ENCODE data around the gene ANKS1B.

ANKS1B gene

DNA sequence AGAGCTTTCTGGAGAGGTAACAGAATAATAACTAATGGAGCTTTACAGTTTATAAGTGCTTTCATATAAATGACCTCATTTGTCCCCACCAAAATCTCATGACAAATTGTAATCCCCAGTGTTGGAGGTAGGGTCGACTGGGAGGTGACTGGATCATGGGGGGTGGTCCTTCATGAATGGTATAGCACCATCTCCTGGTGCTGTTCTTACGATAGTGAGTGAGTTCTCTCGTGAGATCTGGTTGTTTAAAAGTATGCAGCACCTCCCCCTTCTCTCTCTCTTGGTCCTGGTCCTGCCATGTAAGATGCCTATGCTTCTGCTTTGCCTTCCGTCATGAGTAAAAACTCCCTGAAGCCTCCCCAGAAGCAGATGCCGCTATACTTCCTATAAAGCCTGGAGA is 760.5 kb downstream of the ANKS1B start:
- no peak for ATAC-seq

DNA sequence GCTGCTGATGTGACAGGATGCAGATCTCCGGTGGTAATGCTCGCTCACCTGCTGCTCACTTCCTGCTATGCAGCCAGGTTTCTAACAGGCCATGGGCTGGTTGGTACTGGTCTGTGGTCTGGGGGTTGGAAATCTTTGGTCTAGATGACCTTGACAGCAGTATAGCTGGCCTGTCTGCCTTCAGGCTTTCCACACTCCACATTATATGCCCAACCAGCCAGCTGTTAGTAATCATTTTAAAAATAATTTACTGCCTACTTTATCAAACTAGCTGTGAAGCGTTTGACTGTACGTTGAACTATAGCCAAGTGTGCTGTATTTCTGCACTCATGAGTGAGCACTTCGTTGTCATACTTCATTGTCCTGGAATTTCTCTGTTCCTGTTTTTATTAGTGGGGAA is 761.2 kb downstream of the ANKS1B start:
- TF ChIP-seq ARNTL (CRISPR knock-in tag; IDR thresholded peaks at IDR 0.05; ENCODE audit: borderline replicate concordance, low read depth) (no peak), TCF4 (CRISPR knock-in tag; IDR thresholded peaks at IDR 0.05; ENCODE audit: borderline replicate concordance) (no peak), ZNF70 (CRISPR knock-in tag; IDR thresholded peaks at IDR 0.05) (no peak), ISL1 (CRISPR knock-in tag; IDR thresholded peaks at IDR 0.05) (no peak), ESRRG (CRISPR knock-in tag; IDR thresholded peaks at IDR 0.05) (no peak), ZFP30 (CRISPR knock-in tag; IDR thresholded peaks at IDR 0.05) (no peak), CSDC2 (CRISPR knock-in tag; IDR thresholded peaks at IDR 0.05) (no peak), RARB (CRISPR knock-in tag; IDR thresholded peaks at IDR 0.05) (no peak), PPARA (CRISPR knock-in tag; IDR thresholded peaks at IDR 0.05; ENCODE audit: borderline replicate concordance) (no peak)
- TF ChIP-seq, protein P1, sequence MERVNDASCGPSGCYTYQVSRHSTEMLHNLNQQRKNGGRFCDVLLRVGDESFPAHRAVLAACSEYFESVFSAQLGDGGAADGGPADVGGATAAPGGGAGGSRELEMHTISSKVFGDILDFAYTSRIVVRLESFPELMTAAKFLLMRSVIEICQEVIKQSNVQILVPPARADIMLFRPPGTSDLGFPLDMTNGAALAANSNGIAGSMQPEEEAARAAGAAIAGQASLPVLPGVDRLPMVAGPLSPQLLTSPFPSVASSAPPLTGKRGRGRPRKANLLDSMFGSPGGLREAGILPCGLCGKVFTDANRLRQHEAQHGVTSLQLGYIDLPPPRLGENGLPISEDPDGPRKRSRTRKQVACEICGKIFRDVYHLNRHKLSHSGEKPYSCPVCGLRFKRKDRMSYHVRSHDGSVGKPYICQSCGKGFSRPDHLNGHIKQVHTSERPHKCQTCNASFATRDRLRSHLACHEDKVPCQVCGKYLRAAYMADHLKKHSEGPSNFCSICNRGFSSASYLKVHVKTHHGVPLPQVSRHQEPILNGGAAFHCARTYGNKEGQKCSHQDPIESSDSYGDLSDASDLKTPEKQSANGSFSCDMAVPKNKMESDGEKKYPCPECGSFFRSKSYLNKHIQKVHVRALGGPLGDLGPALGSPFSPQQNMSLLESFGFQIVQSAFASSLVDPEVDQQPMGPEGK (CRISPR knock-in tag; IDR thresholded peaks at IDR 0.05; ENCODE audit: borderline replicate concordance), result no peak
- TF ChIP-seq, protein P2, sequence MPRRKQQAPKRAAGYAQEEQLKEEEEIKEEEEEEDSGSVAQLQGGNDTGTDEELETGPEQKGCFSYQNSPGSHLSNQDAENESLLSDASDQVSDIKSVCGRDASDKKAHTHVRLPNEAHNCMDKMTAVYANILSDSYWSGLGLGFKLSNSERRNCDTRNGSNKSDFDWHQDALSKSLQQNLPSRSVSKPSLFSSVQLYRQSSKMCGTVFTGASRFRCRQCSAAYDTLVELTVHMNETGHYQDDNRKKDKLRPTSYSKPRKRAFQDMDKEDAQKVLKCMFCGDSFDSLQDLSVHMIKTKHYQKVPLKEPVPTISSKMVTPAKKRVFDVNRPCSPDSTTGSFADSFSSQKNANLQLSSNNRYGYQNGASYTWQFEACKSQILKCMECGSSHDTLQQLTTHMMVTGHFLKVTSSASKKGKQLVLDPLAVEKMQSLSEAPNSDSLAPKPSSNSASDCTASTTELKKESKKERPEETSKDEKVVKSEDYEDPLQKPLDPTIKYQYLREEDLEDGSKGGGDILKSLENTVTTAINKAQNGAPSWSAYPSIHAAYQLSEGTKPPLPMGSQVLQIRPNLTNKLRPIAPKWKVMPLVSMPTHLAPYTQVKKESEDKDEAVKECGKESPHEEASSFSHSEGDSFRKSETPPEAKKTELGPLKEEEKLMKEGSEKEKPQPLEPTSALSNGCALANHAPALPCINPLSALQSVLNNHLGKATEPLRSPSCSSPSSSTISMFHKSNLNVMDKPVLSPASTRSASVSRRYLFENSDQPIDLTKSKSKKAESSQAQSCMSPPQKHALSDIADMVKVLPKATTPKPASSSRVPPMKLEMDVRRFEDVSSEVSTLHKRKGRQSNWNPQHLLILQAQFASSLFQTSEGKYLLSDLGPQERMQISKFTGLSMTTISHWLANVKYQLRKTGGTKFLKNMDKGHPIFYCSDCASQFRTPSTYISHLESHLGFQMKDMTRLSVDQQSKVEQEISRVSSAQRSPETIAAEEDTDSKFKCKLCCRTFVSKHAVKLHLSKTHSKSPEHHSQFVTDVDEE (CRISPR knock-in tag; IDR thresholded peaks at IDR 0.05), result no peak
- TF ChIP-seq, protein P3, sequence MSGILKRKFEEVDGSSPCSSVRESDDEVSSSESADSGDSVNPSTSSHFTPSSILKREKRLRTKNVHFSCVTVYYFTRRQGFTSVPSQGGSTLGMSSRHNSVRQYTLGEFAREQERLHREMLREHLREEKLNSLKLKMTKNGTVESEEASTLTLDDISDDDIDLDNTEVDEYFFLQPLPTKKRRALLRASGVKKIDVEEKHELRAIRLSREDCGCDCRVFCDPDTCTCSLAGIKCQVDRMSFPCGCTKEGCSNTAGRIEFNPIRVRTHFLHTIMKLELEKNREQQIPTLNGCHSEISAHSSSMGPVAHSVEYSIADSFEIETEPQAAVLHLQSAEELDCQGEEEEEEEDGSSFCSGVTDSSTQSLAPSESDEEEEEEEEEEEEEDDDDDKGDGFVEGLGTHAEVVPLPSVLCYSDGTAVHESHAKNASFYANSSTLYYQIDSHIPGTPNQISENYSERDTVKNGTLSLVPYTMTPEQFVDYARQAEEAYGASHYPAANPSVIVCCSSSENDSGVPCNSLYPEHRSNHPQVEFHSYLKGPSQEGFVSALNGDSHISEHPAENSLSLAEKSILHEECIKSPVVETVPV (CRISPR knock-in tag; IDR thresholded peaks at IDR 0.05), result no peak
- ATAC-seq, result peak; percentile 44; the same call in 2 of the 3 replicates

More for the DNA sequence above, 760.5 kb downstream of the ANKS1B start:
- TF ChIP-seq, protein P4, sequence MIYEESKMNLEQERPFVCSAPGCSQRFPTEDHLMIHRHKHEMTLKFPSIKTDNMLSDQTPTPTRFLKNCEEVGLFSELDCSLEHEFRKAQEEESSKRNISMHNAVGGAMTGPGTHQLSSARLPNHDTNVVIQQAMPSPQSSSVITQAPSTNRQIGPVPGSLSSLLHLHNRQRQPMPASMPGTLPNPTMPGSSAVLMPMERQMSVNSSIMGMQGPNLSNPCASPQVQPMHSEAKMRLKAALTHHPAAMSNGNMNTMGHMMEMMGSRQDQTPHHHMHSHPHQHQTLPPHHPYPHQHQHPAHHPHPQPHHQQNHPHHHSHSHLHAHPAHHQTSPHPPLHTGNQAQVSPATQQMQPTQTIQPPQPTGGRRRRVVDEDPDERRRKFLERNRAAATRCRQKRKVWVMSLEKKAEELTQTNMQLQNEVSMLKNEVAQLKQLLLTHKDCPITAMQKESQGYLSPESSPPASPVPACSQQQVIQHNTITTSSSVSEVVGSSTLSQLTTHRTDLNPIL (CRISPR knock-in tag; IDR thresholded peaks at IDR 0.05; ENCODE audit: low read depth), result no peak
- TF ChIP-seq ISL1 (CRISPR knock-in tag; IDR thresholded peaks at IDR 0.05) (no peak), PPARA (CRISPR knock-in tag; IDR thresholded peaks at IDR 0.05; ENCODE audit: borderline replicate concordance) (no peak), ZC3H10 (CRISPR knock-in tag; IDR thresholded peaks at IDR 0.05) (no peak), ZNF565 (CRISPR knock-in tag; conservative IDR thresholded peaks at IDR 0.05; ENCODE audit: low read depth) (no peak), CSDC2 (CRISPR knock-in tag; IDR thresholded peaks at IDR 0.05) (no peak), ZNF8 (CRISPR knock-in tag; IDR thresholded peaks at IDR 0.05) (no peak), TCF4 (CRISPR knock-in tag; IDR thresholded peaks at IDR 0.05; ENCODE audit: borderline replicate concordance) (no peak)
- TF ChIP-seq, protein P2 (CRISPR knock-in tag; IDR thresholded peaks at IDR 0.05), result no peak

DNA sequence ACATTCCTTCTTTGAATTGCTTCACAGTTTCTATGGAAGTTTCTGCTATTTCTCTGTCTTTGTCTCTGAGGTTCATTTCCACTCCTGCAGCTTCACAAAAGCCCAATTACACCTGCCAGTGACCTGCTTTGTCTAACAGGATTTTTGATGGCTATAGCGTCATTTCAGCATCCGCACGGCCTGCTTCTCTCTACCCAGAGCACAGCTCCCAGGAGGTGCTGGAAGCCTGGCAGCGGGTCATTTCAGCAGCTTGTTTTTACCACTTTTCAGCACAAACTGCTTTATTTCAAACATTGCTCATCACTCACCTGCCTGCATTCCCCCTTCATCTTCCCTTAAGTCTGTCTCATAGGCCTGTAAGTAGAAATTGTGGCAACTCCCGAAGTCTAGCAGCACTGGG is 771.7 kb downstream of the ANKS1B start:
- ATAC-seq, result no peak
- TF ChIP-seq ZNF8 (CRISPR knock-in tag; IDR thresholded peaks at IDR 0.05), result no peak
- no peak for TF ChIP-seq RARB (CRISPR knock-in tag; IDR thresholded peaks at IDR 0.05)
- TF ChIP-seq TOX (CRISPR knock-in tag; IDR thresholded peaks at IDR 0.05; ENCODE audit: borderline replicate concordance), result no peak
- TF ChIP-seq PPARA (CRISPR knock-in tag; IDR thresholded peaks at IDR 0.05; ENCODE audit: borderline replicate concordance), result no peak
- TF ChIP-seq, protein P1 (CRISPR knock-in tag; IDR thresholded peaks at IDR 0.05; ENCODE audit: borderline replicate concordance), result no peak
- TF ChIP-seq, protein P5, sequence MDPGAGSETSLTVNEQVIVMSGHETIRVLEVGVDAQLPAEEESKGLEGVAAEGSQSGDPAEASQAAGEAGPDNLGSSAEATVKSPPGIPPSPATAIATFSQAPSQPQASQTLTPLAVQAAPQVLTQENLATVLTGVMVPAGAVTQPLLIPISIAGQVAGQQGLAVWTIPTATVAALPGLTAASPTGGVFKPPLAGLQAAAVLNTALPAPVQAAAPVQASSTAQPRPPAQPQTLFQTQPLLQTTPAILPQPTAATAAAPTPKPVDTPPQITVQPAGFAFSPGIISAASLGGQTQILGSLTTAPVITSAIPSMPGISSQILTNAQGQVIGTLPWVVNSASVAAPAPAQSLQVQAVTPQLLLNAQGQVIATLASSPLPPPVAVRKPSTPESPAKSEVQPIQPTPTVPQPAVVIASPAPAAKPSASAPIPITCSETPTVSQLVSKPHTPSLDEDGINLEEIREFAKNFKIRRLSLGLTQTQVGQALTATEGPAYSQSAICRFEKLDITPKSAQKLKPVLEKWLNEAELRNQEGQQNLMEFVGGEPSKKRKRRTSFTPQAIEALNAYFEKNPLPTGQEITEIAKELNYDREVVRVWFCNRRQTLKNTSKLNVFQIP (CRISPR knock-in tag; IDR thresholded peaks at IDR 0.05; ENCODE audit: borderline replicate concordance, low read depth), result no peak
- no peak for TF ChIP-seq ZC3H10 (CRISPR knock-in tag; IDR thresholded peaks at IDR 0.05)
- TF ChIP-seq, protein P3 (CRISPR knock-in tag; IDR thresholded peaks at IDR 0.05), result no peak
- TF ChIP-seq GLIS3 (CRISPR knock-in tag; IDR thresholded peaks at IDR 0.05), result no peak
- no peak for TF ChIP-seq OSR1 (CRISPR knock-in tag; IDR thresholded peaks at IDR 0.05)
- no peak for TF ChIP-seq ISL1 (CRISPR knock-in tag; IDR thresholded peaks at IDR 0.05)
- TF ChIP-seq ESRRG (CRISPR knock-in tag; IDR thresholded peaks at IDR 0.05), result no peak
- no peak for TF ChIP-seq ZFP30 (CRISPR knock-in tag; IDR thresholded peaks at IDR 0.05)
- TF ChIP-seq SNAI2 (CRISPR knock-in tag; IDR thresholded peaks at IDR 0.05), result no peak
